VCaP (cell line): Measurements from ENCODE around the gene IRAK2.

ENCODE experiments used
- H3K27ac ChIP-seq: fragments of 450-650 bp; 2 replicates; pipeline ENCODE4 v1.5.1; 2017
- TF ChIP-seq, protein P1 (sequence below): fragments of 450-650 bp; conservative IDR thresholded peaks from 2 replicates; pipeline ENCODE4 v1.5.1; 2017; ENCODE audit warnings: mild to moderate bottlenecking, moderate library complexity

Gene IRAK2

GRCh38 chr3:10290481-10291176 lies 125.9 kb downstream of the IRAK2 start:
- TF ChIP-seq, protein P1, sequence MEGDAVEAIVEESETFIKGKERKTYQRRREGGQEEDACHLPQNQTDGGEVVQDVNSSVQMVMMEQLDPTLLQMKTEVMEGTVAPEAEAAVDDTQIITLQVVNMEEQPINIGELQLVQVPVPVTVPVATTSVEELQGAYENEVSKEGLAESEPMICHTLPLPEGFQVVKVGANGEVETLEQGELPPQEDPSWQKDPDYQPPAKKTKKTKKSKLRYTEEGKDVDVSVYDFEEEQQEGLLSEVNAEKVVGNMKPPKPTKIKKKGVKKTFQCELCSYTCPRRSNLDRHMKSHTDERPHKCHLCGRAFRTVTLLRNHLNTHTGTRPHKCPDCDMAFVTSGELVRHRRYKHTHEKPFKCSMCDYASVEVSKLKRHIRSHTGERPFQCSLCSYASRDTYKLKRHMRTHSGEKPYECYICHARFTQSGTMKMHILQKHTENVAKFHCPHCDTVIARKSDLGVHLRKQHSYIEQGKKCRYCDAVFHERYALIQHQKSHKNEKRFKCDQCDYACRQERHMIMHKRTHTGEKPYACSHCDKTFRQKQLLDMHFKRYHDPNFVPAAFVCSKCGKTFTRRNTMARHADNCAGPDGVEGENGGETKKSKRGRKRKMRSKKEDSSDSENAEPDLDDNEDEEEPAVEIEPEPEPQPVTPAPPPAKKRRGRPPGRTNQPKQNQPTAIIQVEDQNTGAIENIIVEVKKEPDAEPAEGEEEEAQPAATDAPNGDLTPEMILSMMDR: no peak
- no peak overlapping the region for H3K27ac ChIP-seq

- TF ChIP-seq, protein P1: no peak
- no peak overlapping the region for H3K27ac ChIP-seq
These were observed 126.9 kb downstream of the IRAK2 start for GRCh38 chr3:10291641-10292040.

- TF ChIP-seq, protein P1: no peak
- H3K27ac ChIP-seq: no peak within 1 kb of the TSS
These were observed 128.0 kb downstream of the IRAK2 start, which contains the start of gene GHRL for GRCh38 chr3:10292505-10293419. Gene GHRL, minus strand, starts transcription at chr3:10292947. Its CDS starts 2,767 bp downstream, at chr3:10290180.
